ENCODE results near the gene PER3. TPM values are rescaled to one million over a fixed set of nuclear protein-coding genes. Genes with fewer than 3 reads are reported as not detected.

The PER3 gene
- total RNA-seq, 8 experiments from 2014 or later, result 2.8 to 9.6 (median 3.8) TPM

DNA sequence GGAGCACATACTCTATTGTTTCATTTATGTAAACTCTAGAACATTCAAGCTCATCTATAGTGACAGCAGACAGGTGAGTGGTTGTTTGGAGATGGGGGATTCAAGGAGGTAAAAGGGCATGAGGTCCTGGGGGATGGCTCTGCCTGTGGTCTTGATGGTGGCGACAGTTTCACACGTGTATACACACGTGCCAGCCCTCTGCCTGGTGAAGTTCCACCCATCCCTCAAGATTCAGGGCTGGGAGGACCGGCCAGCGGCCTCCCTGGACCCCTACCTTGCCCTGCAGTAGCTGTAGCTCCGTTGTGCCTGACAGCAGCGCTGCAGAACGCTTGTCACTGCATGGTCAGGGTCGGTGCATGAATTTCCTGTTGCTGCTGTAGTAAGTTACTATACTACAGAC, 107.7 kb downstream of the PER3 start:
- Histone ChIP-seq H3K4me3 (no peak overlapping the region), H3K27ac (no peak overlapping the region), H3K4me1 (replicated peaks in 1 of 2) (no peaks in the 10 kb centered on the region)
- WGBS, 10 experiments, result 40 to 84% (median 67%) methylated on average over 1 to 9 of the region's 9 CpGs; no CpG with 5 or more reads in 4 of the 10 experiments
- no peak for ATAC-seq (replicated peaks in 6 of 8)
- in situ Hi-C loops (cut with MboI; ENCODE audit: low pct_unique_long_range_greater_than_20kb in 2 of 9, low sequenced_read_pairs in 9 of 9, unreplicated experiment in 9 of 9), result no loop called here

DNA sequence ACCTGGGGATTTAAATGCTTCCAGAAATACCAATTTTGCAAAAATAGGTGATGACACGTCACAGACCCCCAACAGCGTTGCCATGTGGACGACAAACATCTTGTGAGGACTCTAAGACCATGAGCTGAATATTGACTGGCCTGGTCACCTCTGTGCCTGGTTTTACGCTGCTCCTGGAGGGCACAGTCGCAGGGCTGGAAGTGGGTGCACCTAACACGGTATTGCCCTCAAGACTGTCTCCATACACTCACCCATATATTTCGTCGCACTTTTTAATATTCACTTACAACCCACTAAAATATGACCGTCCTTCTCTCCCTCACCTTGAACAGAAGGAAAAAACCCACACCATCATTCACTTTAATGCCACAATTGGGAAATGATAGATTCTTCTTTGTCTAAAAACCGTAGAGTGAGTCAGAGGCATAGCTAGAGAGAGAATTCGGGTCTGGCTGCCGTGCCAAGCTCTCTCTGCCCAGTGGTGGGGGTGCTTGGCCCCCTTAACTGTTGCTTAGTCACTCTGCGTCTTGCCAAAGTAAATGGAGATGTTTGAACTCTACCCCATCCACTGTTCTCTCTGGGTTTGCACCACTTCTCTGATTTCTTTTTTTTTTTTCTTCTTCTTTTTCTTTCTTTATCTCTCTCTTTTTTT, 109.6 kb downstream of the PER3 start:
- peak in 1 of 8 experiments; percentile 7 for ATAC-seq (replicated peaks in 6 of 8)
- 30 to 100% (median 81%) methylated on average over 4 to 13 of the region's 13 CpGs; no CpG with 5 or more reads in 1 of the 10 experiments for WGBS, 10 experiments
- Histone ChIP-seq H3K27ac (no peak overlapping the region), H3K4me1 (replicated peaks in 1 of 2) (no peaks in the 10 kb centered on the region), H3K4me3 (no peak overlapping the region)
- in situ Hi-C loops (cut with MboI; ENCODE audit: low pct_unique_long_range_greater_than_20kb in 2 of 9, low sequenced_read_pairs in 9 of 9, unreplicated experiment in 9 of 9), result no loop called here

Other genes with a start within 250 kb of the PER3 start
- 100 to 1,000 TPM in 1 of 8 experiments, 10 to 100 TPM in 7; 24.0 to 114 (median 52.2) TPM for gene VAMP3, start 13.0 kb upstream of the PER3 start, total RNA-seq
- 100 to 1,000 TPM in 1 of 8 experiments, 1 to 10 TPM in 2, under 1 TPM in 2, not detected in 3; 0.56 to 113 (median 1.2) TPM for gene UTS2, start 68.8 kb downstream of the PER3 start, total RNA-seq
- 10 to 100 TPM in 1 of 8 experiments, 1 to 10 TPM in 2, under 1 TPM in 5; 0.05 to 15.5 (median 0.50) TPM for gene TNFRSF9, start 156.5 kb downstream of the PER3 start, total RNA-seq
- 100 to 1,000 TPM; 305 to 482 (median 382) TPM for gene PARK7, start 177.4 kb downstream of the PER3 start, total RNA-seq
- gene ERRFI1, start 242.0 kb downstream of the PER3 start, total RNA-seq, result 10 to 100 TPM in 6 of 8 experiments, 1 to 10 TPM in 2; 7.2 to 63.4 (median 41.7) TPM

Measured in motor neuron (in vitro differentiated cells).